Spleen (tissue), 11 donors: ENCODE results near the gene DHX29. TPM values are rescaled to one million over a fixed set of nuclear protein-coding genes. Genes with fewer than 3 reads are reported as not detected.

Source experiments
- DNase-seq: peaks from one replicate; pipeline ENCODE4 v3.0.0-alpha.2; 2020
- H3K27ac ChIP-seq, 8 donors: fragments of 200-600 bp; sonication (generic) in 7 of 8; 1 replicate in 4 of 8; 2 replicates in 4 of 8; pipeline versions ENCODE4 v1.5.0 to v1.8.0; 2016 to 2021; ENCODE audit warnings: inconsistent platforms in 4 of 8, mild to moderate bottlenecking in 4 of 8, moderate library complexity in 1 of 8
- H3K27me3 ChIP-seq, 7 donors: fragments of 200-600 bp; sonication (generic) in 6 of 7; replicated peaks in 1 of 7; 1 replicate in 4 of 7; 2 replicates in 3 of 7; pipeline versions ENCODE4 v1.5.0 to v1.8.0; 2016 to 2021; ENCODE audit warnings: inconsistent platforms in 3 of 7, mild to moderate bottlenecking in 1 of 7
- H3K36me3 ChIP-seq, 6 donors: fragments of 200-600 bp; sonication (generic) in 5 of 6; 1 replicate in 4 of 6; 2 replicates in 2 of 6; pipeline versions ENCODE4 v1.5.0 to v1.8.0; 2016 to 2021; ENCODE audit warnings: inconsistent platforms in 2 of 6
- H3K4me1 ChIP-seq, 6 donors: fragments of 200-600 bp; sonication (generic) in 5 of 6; 1 replicate in 3 of 6; 2 replicates in 3 of 6; pipeline versions ENCODE4 v1.5.0 to v1.8.0; 2016 to 2021; ENCODE audit warnings: inconsistent platforms in 3 of 6
- H3K4me3 ChIP-seq, 8 donors: fragments of 200-600 bp; sonication (generic) in 7 of 8; 1 replicate in 4 of 8; 2 replicates in 4 of 8; pipeline versions ENCODE4 v1.5.0 to v1.8.0; 2016 to 2021; ENCODE audit warnings: inconsistent platforms in 4 of 8, mild to moderate bottlenecking in 4 of 8, moderate library complexity in 2 of 8
- H3K9me3 ChIP-seq, 8 donors: fragments of 200-600 bp; sonication (generic) in 7 of 8; 1 replicate in 4 of 8; 2 replicates in 4 of 8; pipeline versions ENCODE4 v1.5.0 to v1.8.0; 2016 to 2021; ENCODE audit warnings: inconsistent platforms in 4 of 8
- POLR2A ChIP-seq, 3 donors: fragments of 450-650 bp; IDR thresholded peaks; one replicate each; pipeline ENCODE4 v1.5.1; 2017; ENCODE audit warnings: antibody characterized with exemption in 3 of 3, mild to moderate bottlenecking in 1 of 3
- POLR2AphosphoS5 ChIP-seq, 3 donors: sonication (generic); formaldehyde crosslinking; IDR thresholded peaks; one replicate each; pipeline ENCODE4 v1.5.1; 2017; ENCODE audit warnings: antibody characterized with exemption in 3 of 3
- WGBS, 5 donors: extraction: QIAGEN DNeasy Blood & Tissue Kit in 3 of 5; methylation state at CpG; one replicate each; pipeline versions ENCODE4 v1.1.5 to v1.1.7; 2013 to 2018; 5-methylcytosine and 5-hydroxymethylcytosine counted together
- intact Hi-C: fragments of 100-400 bp; cut with DNase I; formaldehyde crosslinking; loops from one replicate; pipeline ENCODE4 v1.15.0; 2023; ENCODE audit warnings: low total_unique reads
- polyA plus RNA-seq, 3 donors: library from polyadenylated mRNA; stranded (reverse); fragments of 200-250 nt; gene quantifications; one replicate each; pipeline ENCODE4 v1.2.1, GENCODE V29; 2013
- total RNA-seq, 7 donors: library from RNA; depleted of rRNA in 3 of 7; stranded (reverse); fragments of >200 nt in 3 of 7; fragmentation: NEBNext Ultra II Directional in 4 of 7; extraction: Animal tissue kit (Norgen Biotek cat#: 25700) in 4 of 7; gene quantifications; one replicate each; pipeline versions ENCODE4 v1.1.0 to v1.2.1, GENCODE V29; 2016 to 2021
- TF ChIP-seq, protein P1 (sequence below), 11 experiments: fragments of 200-600 bp in 7 of 11; fragments of 450-650 bp in 4 of 11; sonication (generic) in 4 of 11; IDR thresholded peaks in 8 of 11; conservative IDR thresholded peaks in 3 of 11; 1 replicate in 7 of 11; 2 replicates in 4 of 11; pipeline versions ENCODE4 v1.4.0 to v1.8.0; 2016 to 2021; ENCODE audit warnings: antibody characterized with exemption in 11 of 11, inconsistent platforms in 4 of 11, mild to moderate bottlenecking in 1 of 11
- donor health status: healthy with polysubstance abuse.
- donor health status: DM: no; HTN: no; CAD: no; lungs with moderate emphysema.
- donor health status: DM: no; HTN: no; CAD: no.
- donor health status: Bipolar disorder and iron deficiency.
- donor health status: healthy.
- donor health status: DM: no; HTN: no; CAD: no.
- donor health status: DM: yes; HTN: yes; CAD: no.

Gene DHX29
- total and polyA plus RNA-seq, 10 donors: 4.5 to 27.0 (median 17.5) TPM

DNA sequence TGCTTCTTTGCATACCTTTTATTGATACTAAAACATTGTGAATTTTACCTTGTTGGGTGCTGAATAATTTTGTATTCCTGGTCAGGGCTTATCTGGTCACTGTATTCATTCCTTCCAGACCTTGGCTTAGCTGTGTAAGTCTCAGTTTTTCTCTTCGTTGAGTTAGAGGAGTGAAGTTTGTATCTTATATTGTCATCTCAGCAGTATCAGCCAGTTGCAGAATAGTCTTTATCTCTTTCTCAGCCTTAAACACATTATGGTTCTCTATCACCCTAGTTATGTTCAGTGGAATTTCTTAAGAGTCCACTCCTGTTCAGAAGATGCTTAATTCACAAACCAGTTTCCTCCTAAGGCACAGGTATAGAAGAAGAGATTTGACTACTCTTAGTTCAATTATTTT, 25.5 kb upstream of the DHX29 start:
- TF ChIP-seq POLR2AphosphoS5 (IDR thresholded peaks at IDR 0.05): no peak
- TF ChIP-seq POLR2A (IDR thresholded peaks at IDR 0.05): no peak
- TF ChIP-seq, protein P1, sequence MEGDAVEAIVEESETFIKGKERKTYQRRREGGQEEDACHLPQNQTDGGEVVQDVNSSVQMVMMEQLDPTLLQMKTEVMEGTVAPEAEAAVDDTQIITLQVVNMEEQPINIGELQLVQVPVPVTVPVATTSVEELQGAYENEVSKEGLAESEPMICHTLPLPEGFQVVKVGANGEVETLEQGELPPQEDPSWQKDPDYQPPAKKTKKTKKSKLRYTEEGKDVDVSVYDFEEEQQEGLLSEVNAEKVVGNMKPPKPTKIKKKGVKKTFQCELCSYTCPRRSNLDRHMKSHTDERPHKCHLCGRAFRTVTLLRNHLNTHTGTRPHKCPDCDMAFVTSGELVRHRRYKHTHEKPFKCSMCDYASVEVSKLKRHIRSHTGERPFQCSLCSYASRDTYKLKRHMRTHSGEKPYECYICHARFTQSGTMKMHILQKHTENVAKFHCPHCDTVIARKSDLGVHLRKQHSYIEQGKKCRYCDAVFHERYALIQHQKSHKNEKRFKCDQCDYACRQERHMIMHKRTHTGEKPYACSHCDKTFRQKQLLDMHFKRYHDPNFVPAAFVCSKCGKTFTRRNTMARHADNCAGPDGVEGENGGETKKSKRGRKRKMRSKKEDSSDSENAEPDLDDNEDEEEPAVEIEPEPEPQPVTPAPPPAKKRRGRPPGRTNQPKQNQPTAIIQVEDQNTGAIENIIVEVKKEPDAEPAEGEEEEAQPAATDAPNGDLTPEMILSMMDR (IDR thresholded peaks at IDR 0.05 in 8 of 11, conservative IDR thresholded peaks at IDR 0.05 in 3 of 11): no peak
- DNase-seq: no peak
- Histone ChIP-seq H3K36me3 (peaks cover 3 to 72% (median 21%) of the 10 kb centered on the region in 6 donors), H3K4me3 (no peak overlapping the region), H3K9me3 (no peaks in the 10 kb centered on the region), H3K27me3 (no peaks in the 10 kb centered on the region), H3K27ac (no peak overlapping the region), H3K4me1 (peaks cover 0 to 25% (median 4%) of the 10 kb centered on the region in 6 donors)
- intact Hi-C loops: no loop called here
- 87 to 97% (median 89%) methylated on average over 1 of the region's 1 CpG for WGBS, 5 donors

GRCh38 chr5:55331321-55331720, 23.8 kb upstream of the DHX29 start:
- H3K4me3 ChIP-seq: no peak overlapping the region
- intact Hi-C loops: no loop called here

DNA sequence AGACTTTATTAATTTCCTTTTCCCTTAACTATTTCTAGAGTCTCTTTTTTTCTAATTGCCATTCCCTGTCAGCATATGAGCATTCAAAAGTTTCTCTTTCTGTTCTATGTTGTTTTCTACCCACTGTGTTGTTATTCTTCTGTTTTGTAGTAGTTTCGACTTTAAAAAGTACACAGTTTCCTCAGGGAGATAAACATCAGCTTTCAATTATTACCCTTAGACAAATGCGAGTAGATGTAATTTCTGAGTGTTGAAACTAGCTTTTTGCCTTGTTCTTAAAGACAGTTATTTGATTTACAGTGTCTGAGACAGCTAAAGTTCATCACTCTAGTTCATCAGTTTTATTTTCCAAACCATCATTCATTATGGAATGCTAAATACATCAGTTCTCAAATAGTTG, 19.8 kb upstream of the DHX29 start:
- Histone ChIP-seq H3K27me3 (no peaks in the 10 kb centered on the region), H3K9me3 (no peaks in the 10 kb centered on the region), H3K4me1 (peaks cover 0 to 20% (median 0%) of the 10 kb centered on the region in 6 donors), H3K4me3 (no peak overlapping the region), H3K27ac (no peak overlapping the region), H3K36me3 (peaks cover 3 to 95% (median 33%) of the 10 kb centered on the region in 6 donors)
- intact Hi-C loops: no loop called here
- 58 to 77% (median 64%) methylated on average over 2 of the region's 2 CpGs for WGBS, 5 donors
- DNase-seq: no peak
- TF ChIP-seq POLR2A (IDR thresholded peaks at IDR 0.05) (no peak), POLR2AphosphoS5 (IDR thresholded peaks at IDR 0.05) (no peak)
- TF ChIP-seq, protein P1 (IDR thresholded peaks at IDR 0.05 in 8 of 11, conservative IDR thresholded peaks at IDR 0.05 in 3 of 11): no peak

More at GRCh38 chr5:55331321-55331720, 23.8 kb upstream of the DHX29 start:
- Histone ChIP-seq H3K9me3 (no peaks in the 10 kb centered on the region), H3K27ac (no peak overlapping the region), H3K4me1 (peaks cover 0 to 16% (median 0%) of the 10 kb centered on the region in 6 donors), H3K27me3 (no peaks in the 10 kb centered on the region), H3K36me3 (peaks cover 3 to 83% (median 24%) of the 10 kb centered on the region in 6 donors)
- WGBS, 5 donors: 82 to 94% (median 88%) methylated on average over 3 of the region's 3 CpGs
- DNase-seq: no peak
- TF ChIP-seq POLR2AphosphoS5 (IDR thresholded peaks at IDR 0.05) (no peak), POLR2A (IDR thresholded peaks at IDR 0.05) (no peak)
- TF ChIP-seq, protein P1 (IDR thresholded peaks at IDR 0.05 in 8 of 11, conservative IDR thresholded peaks at IDR 0.05 in 3 of 11): no peak

DNA sequence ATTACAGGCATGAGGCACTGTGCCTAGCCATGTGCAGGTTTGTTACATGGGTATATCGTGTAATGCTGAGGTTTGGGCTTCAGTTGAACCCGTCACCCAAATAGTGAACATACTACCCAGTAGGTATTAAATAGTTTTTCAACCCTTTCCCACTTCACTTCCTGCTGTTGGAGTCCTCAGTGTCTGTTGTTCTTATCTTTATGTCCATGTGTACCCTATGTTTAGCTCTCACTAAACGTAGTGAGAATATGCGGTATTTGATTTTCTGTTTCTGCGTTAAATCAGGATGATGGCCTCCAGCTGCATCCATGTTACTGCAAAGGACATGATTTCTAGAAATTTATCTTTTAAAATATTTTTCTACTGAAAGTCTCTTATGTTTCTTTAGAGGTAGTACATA, 18.1 kb upstream of the DHX29 start:
- Histone ChIP-seq H3K27me3 (no peaks in the 10 kb centered on the region), H3K4me3 (no peak overlapping the region), H3K4me1 (peaks cover 0 to 24% (median 0%) of the 10 kb centered on the region in 6 donors), H3K36me3 (peaks cover 0 to 83% (median 29%) of the 10 kb centered on the region in 6 donors), H3K9me3 (no peaks in the 10 kb centered on the region), H3K27ac (no peak overlapping the region)
- TF ChIP-seq, protein P1 (IDR thresholded peaks at IDR 0.05 in 8 of 11, conservative IDR thresholded peaks at IDR 0.05 in 3 of 11): no peak
- TF ChIP-seq POLR2AphosphoS5 (IDR thresholded peaks at IDR 0.05): no peak
- no peak for TF ChIP-seq POLR2A (IDR thresholded peaks at IDR 0.05)
- intact Hi-C loops: no loop called here
- DNase-seq: no peak
- 90 to 93% (median 92%) methylated on average over 5 of the region's 5 CpGs for WGBS, 5 donors
